ENCODE measurements around the gene GTF2IRD1. TPM values are rescaled to one million over a fixed set of nuclear protein-coding genes. Genes with fewer than 3 reads are reported as not detected.
A peak's percentile ranks its signal among the peaks of the same experiment; 100 is the strongest.

Gene GTF2IRD1
- total and polyA plus RNA-seq, 9 of the 15 experiments (the other 6 are each of a cell fraction or from before 2014, with no cell fraction given) = 9.1 to 30.2 (median 14.0) TPM

- TF ChIP-seq KDM2B (CRISPR knock-in tag; IDR thresholded peaks at IDR 0.05) (no peak), TCF3 (CRISPR knock-in tag; IDR thresholded peaks at IDR 0.05) (no peak), NR2C2 (CRISPR knock-in tag; IDR thresholded peaks at IDR 0.05) (no peak), NR2C2 (tag; IDR thresholded peaks at IDR 0.05) (no peak), ZNF212 (CRISPR knock-in tag; IDR thresholded peaks at IDR 0.05) (no peak), KLF6 (CRISPR knock-in tag; IDR thresholded peaks at IDR 0.05; ENCODE audit: borderline replicate concordance) (no peak), FOXK1 (CRISPR knock-in tag; IDR thresholded peaks at IDR 0.05; ENCODE audit: borderline replicate concordance) (no peak), IRF2 (CRISPR knock-in tag; IDR thresholded peaks at IDR 0.05) (no peak), HDAC2 (IDR thresholded peaks at IDR 0.05) (0 out of 2 replicates have a peak, but pooled peaks have one; percentile 42), ZNF79 (CRISPR knock-in tag; IDR thresholded peaks at IDR 0.05; ENCODE audit: low read depth) (no peak), GTF2B (IDR thresholded peaks at IDR 0.05; ENCODE audit: extremely low read depth, insufficient read length) (no peak), FOSL1 (tag; conservative IDR thresholded peaks at IDR 0.05) (no peak), EGR1 (conservative IDR thresholded peaks at IDR 0.05) (no peak; the same call in 1 of the 2 replicates), CAMTA2 (CRISPR knock-in tag; conservative IDR thresholded peaks at IDR 0.05) (no peak), ATF4 (CRISPR knock-in tag; IDR thresholded peaks at IDR 0.05) (no peak), ZNF408 (CRISPR knock-in tag; IDR thresholded peaks at IDR 0.05; ENCODE audit: low read depth) (no peak), RBM15 (IDR thresholded peaks at IDR 0.05; ENCODE audit: insufficient read depth, low read length) (no peak), HDAC6 (IDR thresholded peaks at IDR 0.05; ENCODE audit: low read depth, low read length) (no peak), RFX1 (IDR thresholded peaks at IDR 0.05) (no peak)
These were observed 36.2 kb upstream of the GTF2IRD1 start (continued) for GRCh38 chr7:74417419-74417971.
